Hepatocyte (in vitro differentiated cells): ENCODE results near the gene IL3RA. TPM values are rescaled to one million over a fixed set of nuclear protein-coding genes. Genes with fewer than 3 reads are reported as not detected.
"Not testable (repeated sequence)": the region's sequence is repeated elsewhere in the genome, so short reads cannot be mapped to it uniquely, and the experiment has no call there.

ENCODE experiments used
- DNase-seq: peaks from one replicate; pipeline ENCODE4 v3.0.0-alpha.2; 2016; ENCODE audit warnings: low spot score
- H2AFZ ChIP-seq: fragments of 200-600 bp; sonication (generic); 2 replicates; pipeline ENCODE4 v1.6.0; 2016; ENCODE audit warnings: antibody characterized with exemption, mild to moderate bottlenecking
- H3K27ac ChIP-seq: fragments of 200-600 bp; sonication (generic); 2 replicates; pipeline ENCODE4 v1.5.1; 2016; ENCODE audit warnings: mild to moderate bottlenecking
- H3K27me3 ChIP-seq: fragments of 200-600 bp; sonication (generic); 2 replicates; pipeline ENCODE4 v1.6.1; 2016
- H3K36me3 ChIP-seq: fragments of 200-600 bp; sonication (generic); replicated peaks from 2 replicates; pipeline ENCODE4 v1.5.1; 2016; ENCODE audit warnings: low read depth; ENCODE audit not compliant: insufficient read depth
- H3K4me1 ChIP-seq: fragments of 200-600 bp; sonication (generic); 2 replicates; pipeline ENCODE4 v1.5.1; 2016; ENCODE audit warnings: mild to moderate bottlenecking, moderate library complexity; ENCODE audit not compliant: insufficient read depth
- H3K4me2 ChIP-seq: fragments of 200-600 bp; sonication (generic); 2 replicates; pipeline ENCODE4 v1.6.0; 2016
- H3K4me3 ChIP-seq: fragments of 200-600 bp; sonication (generic); 2 replicates; pipeline ENCODE4 v1.5.1; 2016; ENCODE audit warnings: mild to moderate bottlenecking
- H3K79me2 ChIP-seq: fragments of 200-600 bp; sonication (generic); 2 replicates; pipeline ENCODE4 v1.6.0; 2017; ENCODE audit warnings: mild to moderate bottlenecking
- H3K9me2 ChIP-seq: fragments of 200-600 bp; sonication (generic); replicated peaks from 2 replicates; pipeline ENCODE4 v1.6.0; 2017; ENCODE audit warnings: mild to moderate bottlenecking; ENCODE audit not compliant: insufficient read depth
- H3K9me3 ChIP-seq: fragments of 200-600 bp; sonication (generic); 2 replicates; pipeline ENCODE4 v1.5.1; 2016; ENCODE audit warnings: low read depth, mild to moderate bottlenecking
- H4K20me1 ChIP-seq: fragments of 200-600 bp; sonication (generic); 2 replicates; pipeline ENCODE4 v1.6.0; 2016; ENCODE audit warnings: mild to moderate bottlenecking; ENCODE audit not compliant: insufficient read depth, poor library complexity, severe bottlenecking
- CTCF ChIP-seq: fragments of 200-600 bp; sonication (generic); IDR thresholded peaks from 2 replicates; pipeline ENCODE4 v1.5.1; 2016; ENCODE audit warnings: antibody characterized with exemption, mild to moderate bottlenecking; ENCODE audit not compliant: poor library complexity
- EZH2 ChIP-seq: fragments of 200-600 bp; sonication (generic); IDR thresholded peaks from 2 replicates; pipeline ENCODE4 v1.6.1; 2016; ENCODE audit warnings: antibody characterized with exemption, mild to moderate bottlenecking, borderline replicate concordance
- EZH2phosphoT487 ChIP-seq: fragments of 200-600 bp; sonication (generic); IDR thresholded peaks from one replicate; pipeline ENCODE4 v1.6.1; 2018; ENCODE audit warnings: antibody characterized with exemption, mild to moderate bottlenecking, low read depth, moderate library complexity; ENCODE audit not compliant: unreplicated experiment, severe bottlenecking
- WGBS: methylation state at CpG from one replicate; pipeline ENCODE4 v1.1.6; 2016; ENCODE audit warnings: low lambda C conversion rate; ENCODE audit errors: missing lambda C conversion rate; 5-methylcytosine and 5-hydroxymethylcytosine counted together
- microRNA counts: library from miRNA; unstranded; fragments of <30 nt; microRNA quantifications from one replicate; lab custom pipeline; 2017
- microRNA-seq: library from miRNA; unstranded; fragments of <30 nt; microRNA quantifications from one replicate; pipeline ENCODE4, GENCODE V29; 2017
- polyA plus RNA-seq: library from polyadenylated mRNA; unstranded; fragments of >200 nt; fragmentation: Nextera tagmentation; extraction: Ambion mirVana; gene quantifications from 2 replicates; pipeline ENCODE4 v1.2.1, GENCODE V29; 2016
- small RNA-seq: library from RNA; depleted of rRNA; stranded (forward); fragments of <200 nt; gene quantifications from one replicate; pipeline ENCODE3, GENCODE V24; 2014
- total RNA-seq: library from RNA; depleted of rRNA; stranded (reverse); fragments of >200 nt; gene quantifications from 2 replicates; pipeline ENCODE4 v1.2.3, GENCODE V29; 2014

Gene IL3RA
- total and polyA plus RNA-seq, 2 experiments from 2014 or later: 0.30 to 0.42 TPM

GRCh38 chrX:1425381-1425780 lies 88.8 kb downstream of the IL3RA start:
- no peaks in the 10 kb centered on the region for H3K9me2 ChIP-seq
- H3K79me2 ChIP-seq: no peaks in the 10 kb centered on the region
- H3K27ac ChIP-seq: no peak overlapping the region
- H3K4me3 ChIP-seq: no peak overlapping the region
- TF ChIP-seq CTCF (no peak), EZH2 (no peak), EZH2phosphoT487 (no peak)
- H3K27me3 ChIP-seq: no peaks in the 10 kb centered on the region
- no peaks in the 10 kb centered on the region for H3K36me3 ChIP-seq
- no peak for DNase-seq
- no peak overlapping the region for H2AFZ ChIP-seq
- WGBS: 90% methylated on average over 10 of the region's 10 CpGs
- no peaks in the 10 kb centered on the region for H4K20me1 ChIP-seq
- H3K4me1 ChIP-seq: no peaks in the 10 kb centered on the region
- H3K4me2 ChIP-seq: no peak overlapping the region
- H3K9me3 ChIP-seq: no peaks in the 10 kb centered on the region

- 92% methylated on average over 12 of the region's 16 CpGs for WGBS
- DNase-seq, H3K4me1 ChIP-seq, H3K4me2 ChIP-seq, H4K20me1 ChIP-seq, H3K79me2 ChIP-seq, H3K4me3 ChIP-seq, H3K9me3 ChIP-seq, H2AFZ ChIP-seq, H3K27ac ChIP-seq, H3K36me3 ChIP-seq, H3K9me2 ChIP-seq, H3K27me3 ChIP-seq: not testable (repeated sequence)
These were observed 89.7 kb downstream of the IL3RA start for GRCh38 chrX:1426321-1426720.

- H3K4me2 ChIP-seq: no peak overlapping the region
- no peak for TF ChIP-seq CTCF
- TF ChIP-seq EZH2: no peak
- no peak for TF ChIP-seq EZH2phosphoT487
- no peaks in the 10 kb centered on the region for H3K79me2 ChIP-seq
- no peak overlapping the region for H3K4me3 ChIP-seq
- no peaks in the 10 kb centered on the region for H3K9me3 ChIP-seq
- no peaks in the 10 kb centered on the region for H3K27me3 ChIP-seq
- no peaks in the 10 kb centered on the region for H3K9me2 ChIP-seq
- no peak overlapping the region for H3K27ac ChIP-seq
- no peaks in the 10 kb centered on the region for H3K4me1 ChIP-seq
- no peaks in the 10 kb centered on the region for H4K20me1 ChIP-seq
- 98% methylated on average over 32 of the region's 32 CpGs for WGBS
- DNase-seq: no peak
- no peaks in the 10 kb centered on the region for H3K36me3 ChIP-seq
- H2AFZ ChIP-seq: no peak overlapping the region
These were observed 91.2 kb downstream of the IL3RA start for GRCh38 chrX:1427756-1428155.

GRCh38 chrX:1430451-1430850 lies 93.9 kb downstream of the IL3RA start:
- no peaks in the 10 kb centered on the region for H4K20me1 ChIP-seq
- H3K4me3 ChIP-seq: no peak overlapping the region
- no peaks in the 10 kb centered on the region for H3K36me3 ChIP-seq
- no peak overlapping the region for H2AFZ ChIP-seq
- no peak overlapping the region for H3K27ac ChIP-seq
- no peaks in the 10 kb centered on the region for H3K9me2 ChIP-seq
- H3K4me2 ChIP-seq: no peak overlapping the region
- H3K4me1 ChIP-seq: no peaks in the 10 kb centered on the region
- H3K27me3 ChIP-seq: no peaks in the 10 kb centered on the region
- WGBS: 97% methylated on average over 10 of the region's 10 CpGs
- TF ChIP-seq EZH2phosphoT487 (no peak), EZH2 (no peak), CTCF (no peak)
- no peaks in the 10 kb centered on the region for H3K79me2 ChIP-seq
- H3K9me3 ChIP-seq: no peaks in the 10 kb centered on the region
- no peak for DNase-seq

MicroRNAs encoded within 50 kb of the gene (microRNA counts, 767-probe panel; counts per million panel counts)
- microRNA hsa-miR-3690 (lab: Ali Mortazavi, UCI): not detected

Small RNAs within 50 kb of the gene (microRNA-seq; reads per million reads assigned to microRNA genes)
- not detected for gene MIR3690

Small RNAs within 50 kb of the gene (small RNA-seq; reads per million reads assigned to genes)
- gene MIR3690 (not detected), gene RNA5SP498 (not detected)

Other genes starting within 250 kb of the IL3RA start
- not detected in 2 replicates for gene CRLF2, start 124.1 kb upstream of the IL3RA start, total RNA-seq
- gene CRLF2, start 124.1 kb upstream of the IL3RA start, polyA plus RNA-seq: not detected in 2 replicates
- 0.60 and 3.0 TPM in 2 replicates for gene CSF2RA, start 68.0 kb upstream of the IL3RA start, total RNA-seq
- gene CSF2RA, start 68.0 kb upstream of the IL3RA start, polyA plus RNA-seq: 0.31 and 2.0 TPM in 2 replicates
- gene SLC25A6, start 55.3 kb downstream of the IL3RA start, total RNA-seq: 359 and 449 TPM in 2 replicates
- 354 and 364 TPM in 2 replicates for gene SLC25A6, start 55.3 kb downstream of the IL3RA start, polyA plus RNA-seq
- 10.1 and 15.1 TPM in 2 replicates for gene ASMTL, start 116.1 kb downstream of the IL3RA start, total RNA-seq
- gene ASMTL, start 116.1 kb downstream of the IL3RA start, polyA plus RNA-seq: 26.7 and 31.0 TPM in 2 replicates
- 0.07 TPM in 1 of 2 replicates, not detected in the other for gene P2RY8, start 200.4 kb downstream of the IL3RA start, total RNA-seq
- 0.54 TPM in 1 of 2 replicates, not detected in the other for gene P2RY8, start 200.4 kb downstream of the IL3RA start, polyA plus RNA-seq